Measurements from ENCODE around the gene NDUFA3.

GRCh38 chr19:54156490-54156889, 53.8 kb downstream of the NDUFA3 start:
- TF ChIP-seq CTCF (conservative IDR thresholded peaks at IDR 0.05), result no peak
- no peak for TF ChIP-seq EZH2 (IDR thresholded peaks at IDR 0.05; ENCODE audit: low read depth)

Data from PC-9 (cell line).